GM12872 (cell line): Measurements from ENCODE around the gene RAB20.

Experiments
- CTCF ChIP-seq: IDR thresholded peaks from 3 replicates; pipeline ENCODE4 v1.5.1; 2011; ENCODE audit warnings: low read depth, mild to moderate bottlenecking, low read length, moderate library complexity; ENCODE audit not compliant: insufficient read depth

RAB20 gene

GRCh38 chr13:110562696-110563462 is 1.4 kb upstream of the RAB20 start:
- no peak for TF ChIP-seq CTCF

- TF ChIP-seq CTCF, result no peak
These were observed 595 bp upstream of the RAB20 start for GRCh38 chr13:110562036-110562597.

GRCh38 chr13:110560601-110561343 is 750 bp downstream of the RAB20 start:
- no peak for TF ChIP-seq CTCF

GRCh38 chr13:110559986-110560385 is 1.5 kb downstream of the RAB20 start:
- TF ChIP-seq CTCF, result no peak

- TF ChIP-seq CTCF, result no peak
These were observed 2.0 kb downstream of the RAB20 start for GRCh38 chr13:110559429-110559943.

- TF ChIP-seq CTCF, result no peak
These were observed 3.8 kb downstream of the RAB20 start for GRCh38 chr13:110557610-110558305.

- no peak for TF ChIP-seq CTCF
These were observed 4.4 kb downstream of the RAB20 start for GRCh38 chr13:110557082-110557481.
